ENCODE data around the gene KIR3DL1. TPM values are rescaled to one million over a fixed set of nuclear protein-coding genes. Genes with fewer than 3 reads are reported as not detected.

Gene KIR3DL1
- total RNA-seq, 2 donors from 2014 or later, result not detected

GRCh38 chr19:54790711-54791110 lies 25.6 kb upstream of the KIR3DL1 start:
- Histone ChIP-seq H3K9me3 (no peaks in the 10 kb centered on the region), H3K27me3 (no peaks in the 10 kb centered on the region), H3K9ac (ENCODE audit: low read depth in 2 of 2, low read length in 2 of 2) (no peak overlapping the region), H3K4me3 (no peak overlapping the region), H3K27ac (no peak overlapping the region), H3K36me3 (no peaks in the 10 kb centered on the region), H3K4me1 (no peaks in the 10 kb centered on the region)
- peak; percentile 0 for DNase-seq
- intact Hi-C loops (cut with DNase I), result no loop called here
- TF ChIP-seq CTCF (IDR thresholded peaks at IDR 0.05), result no peak

DNA sequence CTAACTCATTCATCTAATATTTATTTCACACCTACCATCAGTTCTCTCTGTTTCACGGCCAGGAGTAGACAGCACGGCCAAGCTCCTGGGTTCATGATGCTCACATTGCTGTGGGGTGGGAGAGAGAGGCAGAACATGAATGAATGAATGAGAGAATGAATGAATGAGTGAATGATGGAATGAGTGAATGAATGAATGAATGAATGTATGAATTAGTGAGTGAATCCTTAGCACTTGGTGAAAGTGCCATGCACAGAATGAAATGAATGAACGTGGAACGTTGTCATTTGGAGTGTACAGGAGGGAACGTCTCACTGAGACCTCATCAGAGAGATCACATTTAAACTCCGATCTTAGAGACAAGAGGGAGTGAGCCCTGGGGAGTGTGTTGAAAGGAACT lies 24.8 kb upstream of the KIR3DL1 start:
- no peak overlapping the region for H3K4me3 ChIP-seq
- no peaks in the 10 kb centered on the region for H3K27me3 ChIP-seq
- no peak overlapping the region for H3K27ac ChIP-seq
- no peaks in the 10 kb centered on the region for H3K36me3 ChIP-seq
- no peaks in the 10 kb centered on the region for H3K4me1 ChIP-seq
- TF ChIP-seq CTCF (IDR thresholded peaks at IDR 0.05), result no peak
- H3K9ac ChIP-seq (ENCODE audit: low read depth in 2 of 2, low read length in 2 of 2), result no peak overlapping the region
- intact Hi-C loops (cut with DNase I), result no loop called here
- H3K9me3 ChIP-seq, result no peaks in the 10 kb centered on the region
- DNase-seq, result no peak

GRCh38 chr19:54792814-54793213 lies 23.5 kb upstream of the KIR3DL1 start:
- intact Hi-C loops (cut with DNase I), result no loop called here
- Histone ChIP-seq H3K27ac (no peak overlapping the region), H3K27me3 (no peaks in the 10 kb centered on the region), H3K36me3 (no peaks in the 10 kb centered on the region), H3K4me3 (no peak overlapping the region), H3K9ac (ENCODE audit: low read depth in 2 of 2, low read length in 2 of 2) (no peak overlapping the region), H3K9me3 (no peaks in the 10 kb centered on the region), H3K4me1 (no peaks in the 10 kb centered on the region)
- no peak for TF ChIP-seq CTCF (IDR thresholded peaks at IDR 0.05)
- no peak for DNase-seq

DNA sequence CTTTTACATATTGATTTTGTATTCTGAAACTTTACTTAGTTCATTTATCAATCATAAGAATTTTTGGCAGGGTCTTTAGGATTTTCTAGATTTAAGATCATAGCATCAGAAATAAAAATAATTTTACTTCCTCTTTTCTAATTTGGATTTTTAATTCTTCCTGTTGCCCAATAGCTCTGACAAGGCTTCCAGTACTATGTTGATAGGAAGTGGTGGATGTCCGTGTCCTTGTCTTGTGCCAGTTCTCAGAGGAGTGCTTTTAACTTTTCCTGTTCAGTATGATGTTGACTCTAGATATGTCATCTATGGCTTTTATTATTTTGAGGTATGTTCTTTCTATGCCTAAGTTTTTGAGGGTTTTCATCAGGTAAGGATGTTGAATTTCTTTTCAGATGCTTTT lies 20.5 kb upstream of the KIR3DL1 start:
- H3K27me3 ChIP-seq, result no peaks in the 10 kb centered on the region
- H3K9ac ChIP-seq (ENCODE audit: low read depth in 2 of 2, low read length in 2 of 2), result no peak overlapping the region
- H3K4me1 ChIP-seq, result no peaks in the 10 kb centered on the region
- H3K4me3 ChIP-seq, result no peak overlapping the region
- H3K36me3 ChIP-seq, result no peaks in the 10 kb centered on the region
- no peak for DNase-seq
- H3K27ac ChIP-seq, result no peak overlapping the region
- TF ChIP-seq CTCF (IDR thresholded peaks at IDR 0.05), result no peak
- intact Hi-C loops (cut with DNase I), result no loop called here
- no peaks in the 10 kb centered on the region for H3K9me3 ChIP-seq

- intact Hi-C loops (cut with DNase I), result no loop called here
- no peak for DNase-seq
- H3K4me3 ChIP-seq, result no peak within 1 kb of the TSS
- H3K36me3 ChIP-seq, result no peaks in the 10 kb centered on the region
- H3K9ac ChIP-seq (ENCODE audit: low read depth in 2 of 2, low read length in 2 of 2), result no peak within 1 kb of the TSS
- no peak for TF ChIP-seq CTCF (IDR thresholded peaks at IDR 0.05)
- H3K4me1 ChIP-seq, result no peaks in the 10 kb centered on the region
- no peak within 1 kb of the TSS for H3K27ac ChIP-seq
- no peaks in the 10 kb centered on the region for H3K27me3 ChIP-seq
- no peaks in the 10 kb centered on the region for H3K9me3 ChIP-seq
These were observed 12.9 kb upstream of the KIR3DL1 start, which contains the start of gene KIR2DL4 for GRCh38 chr19:54803410-54803809. Gene KIR2DL4 (plus strand): TSS chr19:54803610. CDS start chr19:54803652, 42 bp downstream.

- TF ChIP-seq CTCF (IDR thresholded peaks at IDR 0.05), result no peak
- H3K27ac ChIP-seq, result no peak overlapping the region
- H3K9me3 ChIP-seq, result no peaks in the 10 kb centered on the region
- no peak for DNase-seq
- no peaks in the 10 kb centered on the region for H3K36me3 ChIP-seq
- no peaks in the 10 kb centered on the region for H3K4me1 ChIP-seq
- H3K27me3 ChIP-seq, result no peaks in the 10 kb centered on the region
- intact Hi-C loops (cut with DNase I), result no loop called here
- no peak overlapping the region for H3K4me3 ChIP-seq
- H3K9ac ChIP-seq (ENCODE audit: low read depth in 2 of 2, low read length in 2 of 2), result no peak overlapping the region
These were observed 12.2 kb upstream of the KIR3DL1 start for GRCh38 chr19:54804101-54804500.

All from colonic mucosa (tissue), 4 donors.